PFSK-1 (cell line): ENCODE measurements around the gene COPB2. TPM values are rescaled to one million over a fixed set of nuclear protein-coding genes. Genes with fewer than 3 reads are reported as not detected.

ENCODE experiments used
- FOXP2 ChIP-seq: optimal IDR thresholded peaks from 2 replicates; pipeline ENCODE3; 2011; ENCODE audit warnings: borderline replicate concordance, control low read depth, inconsistent platforms; ENCODE audit not compliant: insufficient read depth; ENCODE audit errors: extremely low read length, extremely low read depth
- POLR2AphosphoS5 ChIP-seq: IDR thresholded peaks from 2 replicates; pipeline ENCODE4 v1.6.1; 2012; ENCODE audit warnings: low read depth, mild to moderate bottlenecking, control low read depth, low read length, moderate library complexity
- REST ChIP-seq, 2 experiments: IDR thresholded peaks; 2 replicates each; pipeline versions ENCODE4 v1.6.1 to v1.8.0; 2011 to 2012; ENCODE audit warnings: low read depth in 2 of 2, low read length in 2 of 2, control low read depth in 1 of 2, inconsistent platforms in 1 of 2, mild to moderate bottlenecking in 1 of 2, moderate library complexity in 1 of 2; ENCODE audit not compliant: insufficient read depth in 1 of 2
- SIN3A ChIP-seq: IDR thresholded peaks from 2 replicates; pipeline ENCODE4 v1.6.1; 2012; ENCODE audit warnings: mild to moderate bottlenecking, low read length, moderate library complexity, borderline replicate concordance; ENCODE audit not compliant: insufficient read depth
- TAF1 ChIP-seq: IDR thresholded peaks from 2 replicates; pipeline ENCODE4 v1.6.1; 2012; ENCODE audit warnings: low read length, control low read depth, borderline replicate concordance; ENCODE audit not compliant: insufficient read depth
- polyA plus RNA-seq: library from polyadenylated mRNA; unstranded; fragments of >200 nt; gene quantifications from one replicate; pipeline ENCODE4 v1.2.1, GENCODE V29; 2012; ENCODE audit warnings: low read depth, missing spikeins; ENCODE audit not compliant: insufficient read length

The COPB2 gene
- 56.6 TPM for polyA plus RNA-seq

DNA sequence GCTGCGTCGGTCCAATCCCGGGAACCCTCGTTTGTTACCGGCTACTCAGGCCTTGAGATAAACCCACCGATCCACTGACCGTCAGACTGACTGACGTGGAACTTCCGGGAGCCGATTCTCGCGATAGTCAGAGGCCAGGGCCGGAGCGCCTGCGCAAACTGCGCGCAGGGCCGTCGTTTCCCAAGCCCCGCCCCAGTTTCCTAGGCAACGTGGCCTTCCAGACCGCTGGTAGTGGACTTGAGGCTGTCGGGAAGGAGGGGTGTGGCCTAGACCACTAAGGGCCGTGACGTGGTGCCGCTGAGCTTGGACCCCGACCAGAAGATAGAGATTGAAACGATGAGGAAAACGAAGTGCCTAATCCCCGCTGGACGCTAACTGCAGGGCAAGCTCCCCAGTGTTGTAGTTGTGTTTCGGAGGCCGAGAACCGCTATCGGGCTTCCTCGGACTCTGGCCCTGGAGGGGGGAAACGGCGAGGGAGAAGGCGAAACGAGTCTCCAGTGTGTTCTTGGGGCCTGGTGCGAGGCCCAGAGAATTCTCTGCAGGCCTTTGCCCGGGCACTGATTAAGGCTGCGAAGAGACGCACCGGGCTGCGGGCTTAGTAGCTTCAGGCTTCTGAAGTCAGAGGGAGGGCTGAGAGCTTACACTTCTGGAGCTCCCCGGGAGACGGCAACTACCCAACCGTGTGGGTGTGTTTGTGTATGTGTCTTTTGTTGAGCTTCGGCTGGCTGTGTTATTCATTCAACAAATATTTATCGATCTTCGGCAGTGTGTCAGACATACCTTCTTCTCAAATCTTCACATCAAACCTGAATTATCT, at the start of gene COPB2:
Gene COPB2 (minus strand): TSS at position 96 of the 817 bp plus-strand sequence. CDS start 97 bp downstream, outside the sequence.
- TF ChIP-seq TAF1 (peak; percentile 76; the same call in 1 of the 2 replicates), POLR2AphosphoS5 (peak; percentile 83), FOXP2 (no peak), SIN3A (no peak), REST (IDR thresholded peaks at IDR 0.05; ENCODE audit: insufficient read depth in 1 of 2, low read depth in 2 of 2, low read length in 2 of 2) (no peak)

DNA sequence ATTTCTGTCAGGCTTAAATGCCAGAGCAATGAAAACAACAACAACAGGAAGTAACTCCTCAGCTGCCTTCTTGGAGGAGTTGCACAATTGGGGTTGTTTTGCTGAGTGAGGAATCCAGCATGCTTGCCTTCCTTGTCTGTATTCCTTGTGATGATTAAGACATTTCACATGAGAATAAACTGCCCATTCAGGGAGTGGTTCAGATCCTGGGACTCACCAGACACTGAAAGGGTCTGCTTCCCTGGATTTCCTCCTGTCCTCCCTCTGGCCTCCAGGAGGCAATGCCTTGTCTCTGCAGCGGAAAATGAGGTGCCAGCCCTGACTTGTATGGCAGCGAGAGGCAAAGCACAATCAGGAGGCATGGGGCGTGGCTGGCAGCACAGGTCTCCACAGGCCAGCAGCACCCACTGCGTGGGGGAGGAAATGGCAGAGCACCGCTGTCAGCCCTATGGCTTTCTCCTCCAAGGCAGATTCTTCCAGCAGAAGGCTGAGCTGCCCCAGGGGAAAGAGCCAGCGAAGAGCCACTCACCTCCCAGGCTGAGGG, 45.4 kb upstream of the COPB2 start:
- TF ChIP-seq SIN3A (no peak), REST (IDR thresholded peaks at IDR 0.05; ENCODE audit: insufficient read depth in 1 of 2, low read depth in 2 of 2, low read length in 2 of 2) (no peak), POLR2AphosphoS5 (no peak), FOXP2 (no peak), TAF1 (no peak)

DNA sequence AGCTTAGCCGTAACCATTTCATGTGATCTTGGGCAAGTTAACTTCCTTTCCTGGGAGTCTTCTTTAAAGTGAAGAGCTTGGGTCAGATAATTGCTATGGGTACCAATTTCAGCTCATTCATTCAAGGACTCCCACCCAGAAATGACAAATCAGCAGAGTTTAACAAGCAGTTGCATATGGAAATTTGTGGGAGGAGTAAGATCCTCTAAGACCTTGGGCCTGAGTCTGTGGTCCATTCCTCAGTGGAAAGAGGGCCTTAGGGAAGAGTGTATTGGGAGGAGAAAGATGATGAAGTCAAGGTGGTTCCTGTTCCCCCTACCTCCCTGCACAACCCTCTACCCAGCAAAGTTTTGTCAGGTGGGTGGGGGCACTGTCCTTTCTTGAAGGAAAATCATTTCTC, 44.8 kb upstream of the COPB2 start:
- TF ChIP-seq POLR2AphosphoS5 = no peak
- no peak for TF ChIP-seq SIN3A
- TF ChIP-seq REST (IDR thresholded peaks at IDR 0.05; ENCODE audit: insufficient read depth in 1 of 2, low read depth in 2 of 2, low read length in 2 of 2) = no peak
- no peak for TF ChIP-seq FOXP2
- TF ChIP-seq TAF1 = no peak

DNA sequence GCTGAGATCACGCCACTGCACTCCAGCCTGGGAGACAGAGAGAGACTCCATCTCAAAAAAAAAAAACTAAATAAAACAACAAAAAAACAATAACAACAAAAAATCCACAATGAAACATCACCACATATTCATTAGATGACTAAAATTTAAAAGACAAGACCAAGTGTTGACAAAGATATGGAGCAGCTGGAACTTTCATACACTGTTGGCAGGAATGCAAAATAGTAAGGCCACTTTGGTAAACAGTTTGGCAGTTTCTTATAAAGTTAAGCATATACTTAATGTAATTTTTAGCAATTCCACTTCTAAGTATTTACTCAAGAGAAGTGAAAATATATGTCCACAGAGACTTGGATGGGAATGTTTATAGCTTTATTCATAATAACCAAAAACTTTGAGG, 43.6 kb upstream of the COPB2 start:
- no peak for TF ChIP-seq TAF1
- no peak for TF ChIP-seq REST (IDR thresholded peaks at IDR 0.05; ENCODE audit: insufficient read depth in 1 of 2, low read depth in 2 of 2, low read length in 2 of 2)
- TF ChIP-seq FOXP2 = no peak
- TF ChIP-seq POLR2AphosphoS5 = no peak
- TF ChIP-seq SIN3A = no peak
